ENCODE measurements around the gene LYPD4. TPM values are rescaled to one million over a fixed set of nuclear protein-coding genes. Genes with fewer than 3 reads are reported as not detected.

The LYPD4 gene
- total RNA-seq, 2 experiments from 2014 or later, result not detected

GRCh38 chr19:41839211-41839610 is 5.3 kb downstream of the LYPD4 start:
- H3K4me3 Mint-ChIP-seq, result no peak overlapping the region
- DNase-seq (no peak), ATAC-seq (no peak)
- no peaks in the 10 kb centered on the region for H3K36me3 Mint-ChIP-seq (ENCODE audit: low read depth)
- intact Hi-C loops (cut with micrococcal nuclease), result no loop called here
- CTCF ChIA-PET, result interaction anchor here (0.8 to 10.8 kb wide), 3 partner anchors 13 to 85 kb away, joined by 3 to 97 read pairs (median 9); partner anchors contain the start of gene CEACAM3
- no peaks in the 10 kb centered on the region for H3K9me3 Mint-ChIP-seq
- no peak overlapping the region for H3K27ac Mint-ChIP-seq
- H3K27me3 Mint-ChIP-seq, result peaks cover 20% of the 10 kb centered on the region
- POLR2A ChIA-PET, result interaction anchor here (1.2 kb wide), 1 partner anchor 120 kb away, joined by 3 read pairs; the partner anchor contains the start of gene RABAC1
- no peaks in the 10 kb centered on the region for H3K4me1 Mint-ChIP-seq (ENCODE audit: low read depth)
- TF ChIP-seq CTCF (IDR thresholded peaks at IDR 0.05), result no peak

GRCh38 chr19:41837981-41838708 is 6.3 kb downstream of the LYPD4 start:
- H3K4me1 Mint-ChIP-seq (ENCODE audit: low read depth), result no peaks in the 10 kb centered on the region
- no peaks in the 10 kb centered on the region for H3K9me3 Mint-ChIP-seq
- peaks cover 20% of the 10 kb centered on the region for H3K27me3 Mint-ChIP-seq
- intact Hi-C loops (cut with micrococcal nuclease), result no loop called here
- no peaks in the 10 kb centered on the region for H3K36me3 Mint-ChIP-seq (ENCODE audit: low read depth)
- no peak for TF ChIP-seq CTCF (IDR thresholded peaks at IDR 0.05)
- ChIA-PET CTCF (interaction anchor here (0.7 to 10.8 kb wide), 3 partner anchors 45 to 1060 kb away, joined by 3 to 97 read pairs (median 9); partner anchors contain the start of genes CEACAM3 and RAB4B), POLR2A (interaction anchor here (1.2 kb wide), 1 partner anchor 121 kb away, joined by 3 read pairs; the partner anchor contains the start of gene RABAC1)
- ATAC-seq (no peak), DNase-seq (no peak)
- no peak overlapping the region for H3K27ac Mint-ChIP-seq
- H3K4me3 Mint-ChIP-seq, result no peak overlapping the region

- DNase-seq (peak; percentile 63), ATAC-seq (peak; percentile 93)
- Mint-ChIP-seq H3K4me1 (ENCODE audit: low read depth) (no peaks in the 10 kb centered on the region), H3K27ac (no peak overlapping the region), H3K27me3 (peaks cover 12% of the 10 kb centered on the region), H3K9me3 (no peaks in the 10 kb centered on the region), H3K4me3 (no peak overlapping the region), H3K36me3 (ENCODE audit: low read depth) (no peaks in the 10 kb centered on the region)
- ChIA-PET CTCF (interaction anchor here (0.6 to 17.7 kb wide), 19 partner anchors 14 to 179 kb away, joined by 3 to 262 read pairs (median 4); partner anchors contain the start of gene CEACAM3), POLR2A (interaction anchor here (0.6 kb wide), 2 partner anchors 22 to 374 kb away, joined by 3 read pairs; no protein-coding TSS in a partner anchor)
- intact Hi-C loops (cut with micrococcal nuclease), result loop anchor here (1.0 kb wide), 1 partner anchor 28 kb away; no protein-coding TSS in a partner anchor
- TF ChIP-seq CTCF (IDR thresholded peaks at IDR 0.05), result peak; percentile 93
These were observed 23.3 kb downstream of the LYPD4 start for GRCh38 chr19:41821003-41821735.

GRCh38 chr19:41816761-41817160 is 27.7 kb downstream of the LYPD4 start:
- H3K9me3 Mint-ChIP-seq, result no peaks in the 10 kb centered on the region
- ATAC-seq (no peak), DNase-seq (no peak)
- POLR2A ChIA-PET, result no interaction called here
- TF ChIP-seq CTCF (IDR thresholded peaks at IDR 0.05), result no peak
- CTCF ChIA-PET, result interaction anchor here (1.1 to 17.7 kb wide), 2 partner anchors 19 to 24 kb away, joined by 3 to 262 read pairs; partner anchors contain the start of gene CEACAM3
- peaks cover 11% of the 10 kb centered on the region for H3K27me3 Mint-ChIP-seq
- intact Hi-C loops (cut with micrococcal nuclease), result no loop called here
- peaks cover 6% of the 10 kb centered on the region for H3K4me1 Mint-ChIP-seq (ENCODE audit: low read depth)
- no peaks in the 10 kb centered on the region for H3K36me3 Mint-ChIP-seq (ENCODE audit: low read depth)
- H3K4me3 Mint-ChIP-seq, result no peak overlapping the region
- H3K27ac Mint-ChIP-seq, result no peak overlapping the region

Data from activated CD8-positive, alpha-beta T cell treated with anti-CD3 and anti-CD28 coated beads for 36 hours (primary cell).